COLO668 (cell line): ENCODE data around the gene PRPF40A.
A peak's percentile ranks its signal among the peaks of the same experiment; 100 is the strongest.
"Not testable (repeated sequence)": the region's sequence is repeated elsewhere in the genome, so short reads cannot be mapped to it uniquely, and the experiment has no call there.

Experiments used
- DNase-seq: peaks from one replicate; lab custom pipeline; 2025; ENCODE audit not compliant: unreplicated experiment; lab: John Stamatoyannopoulos, UW

The PRPF40A gene

DNA sequence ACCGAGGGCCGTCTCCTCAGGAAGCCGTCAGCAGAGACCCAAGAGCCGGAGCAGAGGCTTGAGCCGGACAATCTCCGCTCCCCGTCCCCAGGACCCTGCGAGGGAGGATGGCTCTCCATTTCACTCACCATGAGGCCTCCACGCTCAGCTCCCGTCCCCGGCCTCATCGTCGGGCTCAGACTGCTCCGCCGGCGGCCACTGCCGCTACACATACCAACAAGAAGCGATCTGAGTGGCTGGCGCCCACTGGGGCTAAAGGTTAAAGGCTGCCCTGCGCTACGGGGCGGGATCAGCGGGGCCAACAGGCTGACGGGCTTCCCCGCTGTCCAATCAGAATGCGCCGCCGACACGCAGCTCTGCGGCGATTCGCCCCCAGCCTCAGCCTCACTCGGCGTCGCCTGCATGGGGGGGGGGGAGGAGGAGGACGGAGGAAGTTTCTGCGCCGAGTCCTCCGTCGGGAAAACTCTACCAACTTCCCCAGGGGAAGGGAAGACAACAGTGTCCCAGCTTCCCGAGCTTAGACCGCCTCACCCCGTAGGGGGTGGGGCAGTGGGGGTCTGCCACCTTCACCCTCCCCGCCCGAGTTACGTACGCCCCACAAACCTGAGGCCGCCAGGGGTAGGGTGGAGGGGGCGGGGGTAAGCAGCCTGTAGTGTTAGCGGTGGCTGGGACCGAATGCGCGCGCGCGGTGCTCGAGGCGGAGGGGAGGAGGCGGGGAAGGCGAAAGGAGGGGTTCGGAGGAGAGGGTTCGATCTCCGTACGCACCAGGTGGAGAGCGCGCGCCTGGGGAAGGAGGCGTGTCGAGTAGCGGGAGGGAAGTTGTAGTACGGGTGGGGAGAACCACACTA, at the start of gene PRPF40A:
Gene PRPF40A, minus strand, starts transcription at position 234 of the 848 bp plus-strand sequence. Its CDS starts 22 bp downstream, at position 212.
- peak; percentile 98 for DNase-seq

DNA sequence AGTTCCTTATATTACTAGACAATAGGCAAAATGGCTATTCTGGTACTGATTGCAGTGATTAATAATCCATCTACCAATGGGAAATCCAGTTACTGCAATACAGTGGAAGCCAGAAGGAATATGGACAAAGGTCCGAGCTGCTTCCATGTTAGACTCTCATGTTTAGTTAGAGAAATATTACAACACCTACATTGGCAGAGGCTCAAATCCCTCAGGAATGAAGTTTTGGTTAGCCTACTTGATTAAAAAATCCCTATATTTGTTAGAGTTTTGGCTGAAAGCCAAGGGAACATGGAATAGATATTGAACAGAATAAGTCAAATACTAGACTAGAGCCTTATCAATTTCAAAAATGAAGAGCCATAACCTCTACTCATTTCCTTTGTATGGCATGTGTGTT, 49.7 kb upstream of the PRPF40A start:
- no peak for DNase-seq

DNA sequence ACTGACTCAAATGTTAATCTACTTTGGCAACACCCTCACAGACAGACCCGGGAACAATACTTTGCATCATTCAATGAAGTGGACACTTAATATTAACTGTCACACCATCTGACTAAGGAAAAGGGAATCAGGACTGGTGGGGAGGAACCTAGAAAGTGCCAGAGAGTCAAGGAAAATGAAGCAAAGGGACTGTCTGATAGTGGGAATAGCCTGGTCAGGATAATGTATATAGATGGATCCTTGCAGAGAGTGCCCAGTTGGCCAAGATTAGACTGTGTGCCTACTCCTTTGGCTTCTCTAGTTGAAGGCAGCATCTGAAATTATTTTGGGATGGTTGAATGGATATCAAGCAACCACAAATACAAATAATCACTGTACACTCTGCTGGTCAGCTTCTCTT, 46.4 kb upstream of the PRPF40A start:
- DNase-seq, result no peak

DNA sequence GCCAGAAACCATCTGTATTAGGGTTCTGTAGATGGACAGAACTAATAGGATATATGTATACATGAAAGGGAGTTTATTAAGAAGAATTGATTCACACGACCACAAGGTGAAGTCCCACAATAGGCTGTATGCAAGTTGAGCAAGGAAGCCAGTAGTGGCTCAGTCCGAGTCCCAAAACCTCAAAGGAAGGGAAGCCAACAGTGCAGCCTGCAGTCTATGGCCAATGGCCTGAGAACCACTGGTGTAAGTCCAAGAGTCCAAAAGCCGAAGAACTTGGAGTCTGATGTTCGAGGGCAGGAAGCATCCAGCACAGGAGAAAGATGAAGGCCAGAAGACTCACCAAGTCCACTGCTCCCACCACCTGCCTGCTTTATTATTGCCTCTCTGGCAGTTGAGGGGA, 45.9 kb upstream of the PRPF40A start:
- DNase-seq, result not testable (repeated sequence)

DNA sequence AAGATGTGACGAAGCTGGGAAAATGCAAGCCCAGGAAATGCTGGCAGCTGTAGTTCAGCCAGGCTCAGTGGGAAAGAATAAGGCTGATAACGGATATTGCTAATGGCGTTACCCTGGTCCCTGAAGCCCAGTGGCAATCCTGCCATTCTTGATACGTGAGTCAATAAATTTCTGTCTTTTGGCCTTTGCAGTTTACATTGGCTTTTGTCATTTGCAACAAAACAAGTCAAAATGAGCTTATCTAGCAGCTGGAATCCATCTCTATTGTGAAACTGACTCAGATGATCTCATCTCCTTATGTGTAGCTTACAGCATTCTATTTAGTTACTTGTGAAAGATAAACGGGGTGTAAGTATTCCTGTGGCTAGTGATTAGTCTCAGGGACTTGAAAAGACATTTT, 44.9 kb upstream of the PRPF40A start:
- no peak for DNase-seq

DNA sequence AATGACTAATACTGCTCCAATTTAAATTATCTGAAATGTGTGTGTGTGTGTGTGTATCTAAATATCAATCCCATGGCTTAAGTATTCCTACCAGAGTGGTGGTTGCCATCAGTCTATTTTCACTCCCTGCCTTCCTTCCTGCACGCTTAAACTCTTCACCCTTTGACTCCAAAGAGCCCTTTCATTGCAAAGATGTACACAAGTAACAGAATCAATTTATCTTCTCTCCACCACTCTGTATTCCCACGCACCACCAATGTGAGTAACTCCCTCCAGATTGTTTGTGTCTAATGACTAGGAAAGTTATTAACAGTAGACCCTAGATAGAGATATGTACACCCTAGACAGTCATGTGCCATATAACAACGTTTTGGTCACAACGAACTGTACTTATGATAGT, 44.0 kb upstream of the PRPF40A start:
- no peak for DNase-seq

DNA sequence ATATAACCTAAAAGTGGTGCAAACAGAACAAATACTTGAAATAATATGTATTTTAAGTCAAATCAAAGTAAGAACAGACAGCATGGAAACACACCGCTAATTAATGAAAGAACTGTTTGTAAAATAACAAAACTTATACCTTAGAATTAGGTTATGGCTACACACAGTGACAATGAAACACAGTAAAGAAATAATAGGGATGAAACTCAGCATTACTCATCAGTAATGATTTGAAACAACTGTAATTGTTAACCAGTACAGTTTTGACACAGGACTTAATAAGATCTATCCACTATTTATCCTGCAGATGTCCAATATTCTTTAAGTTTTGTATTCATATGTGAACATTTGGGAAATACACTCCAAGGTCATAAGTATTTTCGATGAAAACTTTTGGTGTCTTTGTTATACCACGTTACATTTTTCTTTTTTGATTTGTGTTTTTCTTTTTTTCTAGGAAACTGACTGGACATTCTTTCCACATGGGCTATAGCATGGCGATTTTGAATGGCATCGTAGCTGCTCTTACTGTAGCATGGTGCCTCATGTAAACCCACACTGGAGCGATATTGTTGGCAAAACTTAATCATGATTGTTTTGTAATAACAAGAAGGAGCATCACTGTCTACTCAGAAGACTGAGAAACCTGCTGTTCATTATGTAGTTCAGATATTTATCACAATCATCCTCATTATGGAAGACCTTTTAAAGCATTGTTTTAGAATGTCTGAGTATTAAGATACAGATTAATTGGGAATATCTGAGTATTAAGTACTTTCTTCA, 42.2 kb upstream of the PRPF40A start:
- no peak for DNase-seq

DNA sequence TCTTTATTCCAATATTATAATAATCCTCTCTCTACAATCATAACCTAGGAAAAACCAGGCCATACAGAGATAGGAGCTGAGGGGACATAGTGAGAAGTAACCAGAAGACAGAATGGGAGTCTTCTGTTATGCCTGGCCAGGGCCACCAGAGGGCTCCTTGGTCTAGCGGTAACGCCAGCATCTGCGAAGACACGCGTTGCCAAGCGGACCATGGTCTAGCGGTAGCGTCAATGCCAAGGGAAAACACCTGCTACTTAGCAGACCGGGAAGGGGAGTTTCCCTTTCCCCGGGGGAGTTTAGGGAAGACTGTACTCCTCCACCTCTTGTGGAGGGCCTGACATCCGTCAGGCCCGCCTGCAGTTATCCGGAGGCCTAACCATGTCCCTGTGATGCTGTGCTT, 37.8 kb upstream of the PRPF40A start:
- peak; percentile 8 for DNase-seq

DNA sequence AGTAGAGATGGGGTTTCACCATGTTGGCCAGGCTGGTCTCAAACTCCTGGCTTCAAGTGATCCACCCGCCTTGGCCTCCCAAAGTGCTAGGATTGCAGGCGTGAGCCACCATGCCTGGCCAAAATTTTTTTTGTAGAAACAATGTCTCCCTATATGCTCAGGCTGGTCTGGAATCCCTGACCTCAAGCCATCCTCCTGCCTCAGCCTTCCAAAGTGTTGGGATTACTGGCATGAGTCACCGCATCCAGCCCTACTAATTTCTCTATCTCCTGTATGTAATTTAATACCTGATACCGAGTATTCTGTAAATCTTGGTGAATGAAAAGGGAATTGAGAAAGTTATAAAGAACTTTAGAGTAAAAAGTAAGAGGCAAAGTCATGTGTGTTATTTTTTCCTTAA, 30.5 kb upstream of the PRPF40A start:
- not testable (repeated sequence) for DNase-seq

DNA sequence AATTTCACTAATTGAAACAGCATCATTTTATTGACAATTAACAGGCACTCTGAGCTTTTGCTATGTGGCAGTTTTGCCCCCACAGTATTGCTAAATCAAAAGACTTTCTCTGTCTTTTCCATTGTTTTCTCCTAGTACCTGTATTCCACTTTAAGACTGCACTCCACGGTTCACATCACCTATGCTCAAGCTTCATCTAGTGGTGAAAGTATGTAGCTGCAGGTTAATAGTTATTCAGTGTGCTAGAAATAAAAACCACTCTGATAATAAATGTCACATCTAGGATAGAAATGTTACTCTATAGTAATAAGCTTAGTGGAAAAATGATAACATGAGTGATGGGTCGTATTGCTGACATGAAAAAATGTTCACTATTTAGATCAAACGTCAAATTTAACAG, 25.7 kb upstream of the PRPF40A start:
- no peak for DNase-seq

DNA sequence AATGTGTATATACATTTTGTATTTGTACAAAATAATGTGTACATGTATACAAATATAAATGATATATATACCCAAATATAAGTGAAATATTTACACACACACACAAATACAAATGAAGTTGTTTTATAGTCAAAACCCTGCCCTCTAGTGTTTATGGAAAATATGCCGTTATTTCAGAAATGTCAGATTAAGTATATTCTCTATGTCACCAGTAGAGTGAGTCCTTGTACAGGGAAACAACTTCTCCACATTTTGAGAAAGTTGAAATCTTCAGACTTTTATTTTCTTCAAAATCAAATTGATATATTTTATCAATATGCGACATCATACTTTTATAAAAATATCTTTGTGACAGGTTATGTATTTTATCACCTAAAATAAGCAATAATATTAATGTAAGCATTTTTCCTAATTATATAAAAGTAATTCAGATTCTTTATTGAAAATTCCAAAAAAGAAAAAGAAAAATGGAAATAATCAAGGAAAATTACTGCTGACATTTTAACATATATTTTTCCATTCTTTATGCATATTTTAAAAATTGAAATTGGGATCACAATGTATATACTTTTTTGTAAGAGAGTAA, 23.6 kb upstream of the PRPF40A start:
- DNase-seq, result no peak

DNA sequence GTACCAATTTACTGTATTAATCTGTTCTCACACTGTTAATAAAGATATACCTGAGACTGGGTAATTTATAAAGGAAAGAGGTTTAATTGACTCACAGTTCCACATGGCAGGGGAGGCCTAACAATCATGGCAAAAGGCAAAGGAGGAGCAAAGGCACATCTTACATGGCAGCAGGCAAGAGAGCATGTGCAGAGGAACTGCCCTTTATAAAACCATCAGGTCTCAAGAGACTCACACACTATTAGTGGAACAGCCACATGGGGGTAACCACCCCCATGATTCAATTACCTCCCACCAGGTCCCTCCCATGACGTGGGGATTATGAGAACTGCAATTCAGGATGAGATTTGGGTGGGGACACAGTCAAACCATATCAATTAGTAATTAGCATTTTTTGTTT, 22.4 kb upstream of the PRPF40A start:
- not testable (repeated sequence) for DNase-seq

DNA sequence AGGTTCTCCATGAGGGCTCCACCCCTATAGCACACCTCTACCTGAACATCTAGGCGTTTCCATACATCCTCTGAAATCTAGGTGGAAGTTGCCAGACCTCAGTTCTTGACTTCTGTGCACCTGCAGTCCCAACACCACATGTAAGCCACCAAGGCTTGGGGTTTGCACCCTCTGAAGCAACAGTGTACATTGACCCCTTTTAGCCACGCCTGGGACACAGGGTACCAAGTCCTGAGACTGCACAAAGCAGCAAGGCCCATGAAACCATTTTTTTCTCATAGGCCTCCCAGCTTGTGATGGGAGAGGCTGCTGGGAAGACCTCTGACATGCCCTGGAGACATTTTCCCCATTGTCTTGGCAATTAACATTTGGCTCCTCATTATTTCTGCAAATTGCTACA, 21.2 kb upstream of the PRPF40A start:
- no peak for DNase-seq

DNA sequence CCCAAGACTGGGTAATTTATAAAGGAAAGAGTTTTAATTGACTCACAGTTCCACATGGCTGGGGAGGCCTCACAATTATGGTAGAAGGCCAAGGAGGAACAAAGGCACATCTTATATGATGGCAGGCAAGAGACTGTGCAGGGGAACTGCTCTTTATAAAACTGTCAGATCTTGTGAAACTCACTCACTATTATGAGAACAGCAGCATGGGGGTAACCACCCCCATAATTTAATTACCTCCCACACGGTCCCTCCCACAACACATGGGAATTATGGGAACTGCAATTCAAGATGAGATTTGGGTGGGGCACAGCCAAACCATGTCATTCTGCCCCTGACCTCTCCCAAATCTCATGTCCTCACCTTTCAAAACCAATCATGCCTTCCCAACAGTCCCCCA, 20.2 kb upstream of the PRPF40A start:
- DNase-seq, result not testable (repeated sequence)

DNA sequence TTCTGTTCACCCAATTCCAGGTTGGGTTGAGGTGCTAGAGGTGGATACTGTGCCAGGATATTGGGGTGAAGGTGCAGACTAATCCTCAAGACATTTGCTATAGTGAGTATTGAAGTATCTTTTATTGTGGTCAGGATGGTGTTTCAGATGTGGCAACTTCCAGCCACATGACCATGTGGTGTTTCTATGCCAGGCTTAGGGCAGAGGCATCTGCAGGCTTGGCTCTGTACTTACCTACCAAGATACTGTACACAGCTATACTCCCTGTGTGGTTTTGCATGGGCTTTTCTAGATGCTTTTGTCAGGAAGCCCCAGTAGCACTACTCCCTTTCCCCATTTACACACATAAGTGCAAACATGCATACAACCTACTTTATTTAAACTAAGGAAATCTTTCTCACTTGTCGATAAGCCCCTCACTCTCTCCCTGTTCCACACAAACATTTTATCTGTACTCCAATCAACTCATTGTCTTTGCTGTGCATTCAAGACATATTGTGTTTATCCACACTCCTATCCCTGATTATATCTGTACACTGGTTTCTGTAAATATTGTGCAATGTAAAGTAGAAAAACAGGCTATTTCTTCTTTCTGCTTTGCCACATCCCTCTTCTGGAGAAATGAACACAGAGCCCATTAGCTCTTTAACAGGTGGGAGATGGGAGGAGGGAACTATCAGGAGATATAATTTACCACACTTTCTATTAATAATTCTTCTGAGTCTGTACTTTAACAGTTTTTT, 13.5 kb upstream of the PRPF40A start:
- DNase-seq, result no peak

DNA sequence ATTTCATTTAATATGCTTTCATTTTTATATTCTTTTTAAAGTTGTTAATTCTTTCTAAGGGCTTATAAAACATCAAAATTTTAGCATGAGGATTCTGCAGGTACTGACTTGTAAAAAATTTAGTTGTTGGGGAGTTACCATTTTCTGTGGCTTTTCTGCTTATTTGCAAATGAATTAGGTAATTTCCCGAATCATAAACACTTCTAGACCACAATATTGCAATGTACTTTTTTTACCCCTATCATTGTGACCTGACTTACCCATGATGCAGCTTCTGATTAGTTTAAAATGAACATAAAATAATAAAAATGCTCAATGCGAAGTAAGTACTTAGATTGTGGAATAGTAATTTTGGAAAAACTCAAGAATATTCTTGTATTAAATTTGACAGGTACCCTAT, 12.6 kb upstream of the PRPF40A start:
- no peak for DNase-seq

DNA sequence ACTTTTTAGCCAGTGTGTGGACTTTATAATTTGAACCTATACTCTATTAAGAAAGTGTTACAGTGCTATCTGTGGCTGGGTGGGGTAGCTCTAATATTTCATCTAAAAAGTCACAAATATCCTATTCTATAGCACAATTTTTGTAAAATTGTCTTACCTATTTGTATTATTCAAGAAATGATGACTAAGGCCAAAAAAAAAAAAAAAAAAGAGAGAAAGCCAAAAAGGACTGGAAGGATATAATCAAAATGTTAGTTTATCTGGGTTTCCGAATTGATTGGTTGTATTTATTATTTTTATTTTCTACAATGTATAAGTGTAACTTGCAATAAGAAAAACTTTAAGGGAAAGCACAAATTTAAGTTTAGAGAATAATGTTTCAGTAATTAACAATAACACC, 6.7 kb upstream of the PRPF40A start:
- DNase-seq, result no peak

DNA sequence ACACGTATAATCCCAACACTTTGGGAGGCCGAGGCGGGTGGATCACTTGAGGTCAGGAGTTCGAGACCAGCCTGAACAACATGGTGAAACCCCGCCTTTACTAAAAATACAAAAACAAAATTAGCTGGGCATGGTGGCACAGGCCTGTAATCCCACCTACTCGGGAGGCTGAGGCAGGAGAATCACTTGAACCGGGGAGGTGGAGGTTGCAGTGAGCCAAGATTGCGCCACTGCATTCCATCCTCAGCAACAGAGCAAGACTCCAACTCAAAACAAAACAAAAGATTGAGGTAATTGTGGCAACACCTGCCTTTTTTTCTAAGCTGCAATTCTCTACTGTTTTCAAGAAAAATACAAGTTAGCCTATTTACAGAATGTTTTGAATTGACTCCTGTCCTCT, 5.4 kb upstream of the PRPF40A start:
- DNase-seq, result not testable (repeated sequence)

DNA sequence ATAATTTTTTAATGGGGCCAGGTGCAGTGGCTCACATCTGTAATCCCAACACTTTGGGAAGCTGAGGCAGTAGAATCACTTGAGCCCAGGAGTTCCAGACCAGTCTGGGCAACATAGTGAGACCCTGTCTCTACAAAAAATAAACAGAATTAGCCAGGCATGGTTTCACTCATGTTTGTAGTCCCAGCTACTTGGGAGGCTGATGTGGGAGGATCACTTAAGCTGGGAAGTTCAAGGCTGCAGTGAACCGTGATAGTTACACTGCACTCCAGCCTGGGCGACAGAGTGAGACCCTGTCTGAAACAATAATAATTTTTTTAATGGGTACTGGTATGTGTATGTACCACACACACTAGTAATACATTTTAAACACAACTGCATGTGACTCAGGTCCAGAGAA, 3.5 kb upstream of the PRPF40A start:
- no peak for DNase-seq

DNA sequence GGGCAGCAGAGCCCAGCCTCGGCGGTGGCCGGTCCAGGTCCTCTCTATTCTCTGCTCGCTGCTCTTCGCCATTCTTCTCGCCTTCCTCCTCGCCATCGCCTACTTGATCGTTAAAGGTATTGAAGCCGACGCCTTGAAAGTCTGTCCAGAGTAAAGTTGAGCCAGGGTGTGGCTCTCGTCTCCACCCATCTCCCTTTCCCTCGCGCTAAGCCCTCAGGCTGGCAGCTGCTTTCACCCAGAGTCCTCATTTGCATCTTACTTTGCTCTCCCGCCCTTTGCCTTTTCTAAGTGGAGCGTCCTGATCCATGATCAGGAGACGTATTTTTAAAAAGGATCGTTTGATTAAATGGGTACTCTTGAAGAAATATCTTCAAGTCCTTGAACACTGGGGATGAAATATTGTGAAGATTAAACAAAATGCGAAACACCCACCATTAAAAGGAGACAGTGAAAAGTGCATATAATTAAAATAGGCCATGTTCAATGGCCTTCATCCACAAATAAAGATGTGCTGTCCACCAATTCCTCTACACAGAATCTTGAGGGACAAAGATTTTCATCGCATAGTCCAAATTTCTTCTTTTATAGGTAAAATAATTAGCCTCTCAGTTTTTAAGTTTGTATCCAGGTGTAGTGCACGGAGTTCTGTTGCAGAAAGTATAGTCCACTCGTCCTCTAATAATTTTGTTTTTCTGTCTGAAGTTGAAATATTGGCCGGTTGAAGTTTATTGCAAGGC, 1.8 kb upstream of the PRPF40A start:
- DNase-seq, result peak; percentile 72
